Heart left ventricle (tissue), 16 donors: Measurements from ENCODE around the gene KRTAP10-7. TPM values are rescaled to one million over a fixed set of nuclear protein-coding genes. Genes with fewer than 3 reads are reported as not detected.

Experiments used
- ATAC-seq, 4 donors: fragments of 200-7000 bp; cut with Tn5 transposase; one replicate each; pipeline ENCODE4 v1.9.1; 2020 to 2022; ENCODE audit warnings: moderate library complexity in 4 of 4, mild to moderate bottlenecking in 3 of 4, moderate number of reproducible peaks in 1 of 4
- DNase-seq, 5 donors: peaks; one replicate each; pipeline ENCODE4 v3.0.0-alpha.2; 2020
- H3K27ac ChIP-seq, 12 donors: fragments of 200-600 bp; sonication (generic) in 4 of 12; one replicate each; pipeline versions ENCODE4 v1.5.0 to v1.8.0; 2016 to 2022; ENCODE audit warnings: mild to moderate bottlenecking in 2 of 12
- H3K27me3 ChIP-seq, 9 donors: fragments of 200-600 bp; sonication (generic) in 2 of 9; one replicate each; pipeline versions ENCODE4 v1.5.1 to v1.8.0; 2016 to 2022; ENCODE audit warnings: mild to moderate bottlenecking in 3 of 9
- H3K36me3 ChIP-seq, 9 donors: fragments of 200-600 bp; sonication (generic) in 2 of 9; one replicate each; pipeline versions ENCODE4 v1.5.0 to v1.8.0; 2018 to 2022; ENCODE audit warnings: mild to moderate bottlenecking in 2 of 9
- H3K4me1 ChIP-seq, 12 donors: fragments of 200-600 bp; sonication (generic) in 4 of 12; one replicate each; pipeline versions ENCODE4 v1.5.0 to v1.8.0; 2016 to 2022; ENCODE audit warnings: mild to moderate bottlenecking in 3 of 12
- H3K4me3 ChIP-seq, 12 donors: fragments of 200-600 bp; sonication (generic) in 4 of 12; one replicate each; pipeline versions ENCODE4 v1.5.0 to v1.8.0; 2017 to 2022; ENCODE audit warnings: mild to moderate bottlenecking in 9 of 12, moderate library complexity in 4 of 12
- H3K9me3 ChIP-seq, 12 donors: fragments of 200-600 bp; sonication (generic) in 4 of 12; one replicate each; pipeline versions ENCODE4 v1.5.0 to v1.8.0; 2016 to 2022; ENCODE audit warnings: mild to moderate bottlenecking in 1 of 12
- CTCF ChIP-seq, 12 donors: fragments of 200-600 bp; sonication (generic) in 4 of 12; IDR thresholded peaks; one replicate each; pipeline versions ENCODE4 v1.5.0 to v1.8.0; 2018 to 2022; ENCODE audit warnings: antibody characterized with exemption in 12 of 12, mild to moderate bottlenecking in 5 of 12
- POLR2A ChIP-seq, 2 donors: fragments of 450-650 bp; IDR thresholded peaks; one replicate each; pipeline ENCODE4 v1.6.1; 2017; ENCODE audit warnings: antibody characterized with exemption in 2 of 2, mild to moderate bottlenecking in 2 of 2, moderate library complexity in 2 of 2
- WGBS, 4 donors: extraction: QIAGEN DNeasy Blood & Tissue Kit in 2 of 4; methylation state at CpG; one replicate each; pipeline versions ENCODE4 v1.1.5 to v1.1.7; 2013 to 2018; 5-methylcytosine and 5-hydroxymethylcytosine counted together
- intact Hi-C, 10 donors: fragments of 100-400 bp; cut with DNase I; formaldehyde crosslinking; loops; one replicate each; pipeline versions ENCODE4 v1.11.1 to v1.14.2; 2022
- polyA plus RNA-seq, 2 donors: library from polyadenylated mRNA; stranded (reverse); fragments of 200-250 nt; gene quantifications; one replicate each; pipeline ENCODE4 v1.2.3, GENCODE V29; 2013
- total RNA-seq, 9 donors: library from RNA; depleted of rRNA in 2 of 9; stranded (reverse); fragments of >200 nt in 2 of 9; fragmentation: NEBNext Ultra II Directional in 3 of 9; extraction: Animal tissue kit (Norgen Biotek cat#: 25700) in 3 of 9; gene quantifications; one replicate each; pipeline versions ENCODE4 v1.1.0 to v1.2.4, GENCODE V29; 2016 to 2023
- donor health status: ischemic (EF 13 %, LVEDD 7.1; RV severe dilation, severe dysfunction).
- donor health status: healthy with polysubstance abuse.
- donor health status: DM: no; HTN: yes; CAD: no.
- donor health status: DM: no; HTN: no; CAD: no.
- donor health status: ischemic (EF 25% LVEDD 6.9; RV normal size, moderate dysfunction).
- donor health status: ischemic (EF 25% LVEDD 5.7; RV mildly dilated, moderate dysfunction).
- donor health status: healthy.
- donor health status: DM: yes; HTN: yes; CAD: no.
- donor health status: ischemic (EF 35%, LVEDD 5.7; RV mildly dilated, moderate dysfunction).
- donor health status: nonischemic (EF 11% LVEDD 7.7; RV severe dilation, severe dysfunction).
- donor health status: DM: yes; HTN: yes; CAD: no.
- donor health status: PGD.
- donor health status: ischemic (EF 29% LVEDD 5.4; RV normal size, mild dysfunction).
- donor health status: nonischemic (EF 23%, LVEDD 6.1; RV moderate dilation, normal function).

The KRTAP10-7 gene
- total and polyA plus RNA-seq, 11 donors = not detected

GRCh38 chr21:44650973-44651675, 50.7 kb downstream of the KRTAP10-7 start:
- DNase-seq (no peak), ATAC-seq (no peak)
- peaks cover 0 to 9% (median 0%) of the 10 kb centered on the region in 9 donors for H3K27me3 ChIP-seq
- no peaks in the 10 kb centered on the region for H3K4me1 ChIP-seq
- intact Hi-C loops = no loop called here
- TF ChIP-seq CTCF (IDR thresholded peaks at IDR 0.05) = no peak
- no peak for TF ChIP-seq POLR2A (IDR thresholded peaks at IDR 0.05)
- H3K36me3 ChIP-seq = no peaks in the 10 kb centered on the region
- H3K9me3 ChIP-seq = peaks cover 0 to 6% (median under 1%) of the 10 kb centered on the region in 12 donors
- H3K4me3 ChIP-seq = no peak overlapping the region
- WGBS, 4 donors = 84 to 90% (median 87%) methylated on average over 12 of the region's 12 CpGs
- H3K27ac ChIP-seq = no peak overlapping the region

Other genes starting within 250 kb of the KRTAP10-7 start
- 10 to 100 TPM in 1 of 9 donors, 1 to 10 TPM in 4, under 1 TPM in 4; 0.66 to 20.5 (median 1.2) TPM for gene TRPM2, start 247.0 kb upstream of the KRTAP10-7 start, total RNA-seq
- gene TRPM2, start 247.0 kb upstream of the KRTAP10-7 start, polyA plus RNA-seq = 1 to 10 TPM in 1 of 2 donors, under 1 TPM in 1; 0.91 to 1.2 TPM
- 1 to 10 TPM; 1.7 to 5.3 (median 2.3) TPM for gene LRRC3, start 145.1 kb upstream of the KRTAP10-7 start, total RNA-seq
- 1 to 10 TPM; 1.4 to 5.8 TPM for gene LRRC3, start 145.1 kb upstream of the KRTAP10-7 start, polyA plus RNA-seq
- gene KRTAP10-1, start 60.4 kb upstream of the KRTAP10-7 start, total RNA-seq = not detected
- not detected for gene KRTAP10-1, start 60.4 kb upstream of the KRTAP10-7 start, polyA plus RNA-seq
- gene KRTAP10-2, start 49.1 kb upstream of the KRTAP10-7 start, total RNA-seq = not detected
- gene KRTAP10-2, start 49.1 kb upstream of the KRTAP10-7 start, polyA plus RNA-seq = not detected
- gene KRTAP10-3, start 41.8 kb upstream of the KRTAP10-7 start, total RNA-seq = not detected
- not detected for gene KRTAP10-3, start 41.8 kb upstream of the KRTAP10-7 start, polyA plus RNA-seq
- gene KRTAP10-4, start 26.9 kb upstream of the KRTAP10-7 start, total RNA-seq = not detected
- not detected for gene KRTAP10-4, start 26.9 kb upstream of the KRTAP10-7 start, polyA plus RNA-seq
- not detected for gene KRTAP10-5, start 20.0 kb upstream of the KRTAP10-7 start, total RNA-seq
- gene KRTAP10-5, start 20.0 kb upstream of the KRTAP10-7 start, polyA plus RNA-seq = not detected
- gene KRTAP10-6, start 8.1 kb upstream of the KRTAP10-7 start, total RNA-seq = not detected
- gene KRTAP10-6, start 8.1 kb upstream of the KRTAP10-7 start, polyA plus RNA-seq = not detected
- gene KRTAP10-8, start 11.5 kb downstream of the KRTAP10-7 start, total RNA-seq = not detected
- not detected for gene KRTAP10-8, start 11.5 kb downstream of the KRTAP10-7 start, polyA plus RNA-seq
- gene KRTAP10-9, start 26.5 kb downstream of the KRTAP10-7 start, total RNA-seq = not detected
- gene KRTAP10-9, start 26.5 kb downstream of the KRTAP10-7 start, polyA plus RNA-seq = not detected
- not detected for gene KRTAP10-10, start 36.8 kb downstream of the KRTAP10-7 start, total RNA-seq
- gene KRTAP10-10, start 36.8 kb downstream of the KRTAP10-7 start, polyA plus RNA-seq = not detected
- not detected for gene KRTAP10-11, start 45.8 kb downstream of the KRTAP10-7 start, total RNA-seq
- not detected for gene KRTAP10-11, start 45.8 kb downstream of the KRTAP10-7 start, polyA plus RNA-seq
- gene KRTAP12-4, start 54.1 kb downstream of the KRTAP10-7 start, total RNA-seq = not detected
- not detected for gene KRTAP12-4, start 54.1 kb downstream of the KRTAP10-7 start, polyA plus RNA-seq
- gene KRTAP12-3, start 57.3 kb downstream of the KRTAP10-7 start, total RNA-seq = not detected
- gene KRTAP12-3, start 57.3 kb downstream of the KRTAP10-7 start, polyA plus RNA-seq = not detected
- not detected for gene KRTAP12-2, start 66.3 kb downstream of the KRTAP10-7 start, total RNA-seq
- gene KRTAP12-2, start 66.3 kb downstream of the KRTAP10-7 start, polyA plus RNA-seq = not detected
- gene KRTAP12-1, start 81.6 kb downstream of the KRTAP10-7 start, total RNA-seq = not detected
- gene KRTAP12-1, start 81.6 kb downstream of the KRTAP10-7 start, polyA plus RNA-seq = not detected
- not detected for gene KRTAP10-12, start 96.6 kb downstream of the KRTAP10-7 start, total RNA-seq
- gene KRTAP10-12, start 96.6 kb downstream of the KRTAP10-7 start, polyA plus RNA-seq = not detected
- 1 to 10 TPM in 3 of 9 donors, under 1 TPM in 4, not detected in 2; 0.07 to 2.5 (median 0.71) TPM for gene TSPEAR, start 111.0 kb downstream of the KRTAP10-7 start, total RNA-seq
- 1 to 10 TPM in 1 of 2 donors, under 1 TPM in 1; 0.01 to 2.6 TPM for gene TSPEAR, start 111.0 kb downstream of the KRTAP10-7 start, polyA plus RNA-seq
- 10 to 100 TPM; 57.4 to 84.4 (median 71.4) TPM for gene UBE2G2, start 201.2 kb downstream of the KRTAP10-7 start, total RNA-seq
- 10 to 100 TPM; 44.3 to 60.0 TPM for gene UBE2G2, start 201.2 kb downstream of the KRTAP10-7 start, polyA plus RNA-seq
- 10 to 100 TPM; 68.2 to 83.0 (median 78.1) TPM for gene SUMO3, start 217.5 kb downstream of the KRTAP10-7 start, total RNA-seq
- 100 to 1,000 TPM in 1 of 2 donors, 10 to 100 TPM in 1; 22.0 to 108 TPM for gene SUMO3, start 217.5 kb downstream of the KRTAP10-7 start, polyA plus RNA-seq